ENCODE measurements around the gene AGPAT3. TPM values are rescaled to one million over a fixed set of nuclear protein-coding genes. Genes with fewer than 3 reads are reported as not detected.

Gene AGPAT3
- total and polyA plus RNA-seq, 8 donors, result 13.6 to 49.6 (median 31.4) TPM

DNA sequence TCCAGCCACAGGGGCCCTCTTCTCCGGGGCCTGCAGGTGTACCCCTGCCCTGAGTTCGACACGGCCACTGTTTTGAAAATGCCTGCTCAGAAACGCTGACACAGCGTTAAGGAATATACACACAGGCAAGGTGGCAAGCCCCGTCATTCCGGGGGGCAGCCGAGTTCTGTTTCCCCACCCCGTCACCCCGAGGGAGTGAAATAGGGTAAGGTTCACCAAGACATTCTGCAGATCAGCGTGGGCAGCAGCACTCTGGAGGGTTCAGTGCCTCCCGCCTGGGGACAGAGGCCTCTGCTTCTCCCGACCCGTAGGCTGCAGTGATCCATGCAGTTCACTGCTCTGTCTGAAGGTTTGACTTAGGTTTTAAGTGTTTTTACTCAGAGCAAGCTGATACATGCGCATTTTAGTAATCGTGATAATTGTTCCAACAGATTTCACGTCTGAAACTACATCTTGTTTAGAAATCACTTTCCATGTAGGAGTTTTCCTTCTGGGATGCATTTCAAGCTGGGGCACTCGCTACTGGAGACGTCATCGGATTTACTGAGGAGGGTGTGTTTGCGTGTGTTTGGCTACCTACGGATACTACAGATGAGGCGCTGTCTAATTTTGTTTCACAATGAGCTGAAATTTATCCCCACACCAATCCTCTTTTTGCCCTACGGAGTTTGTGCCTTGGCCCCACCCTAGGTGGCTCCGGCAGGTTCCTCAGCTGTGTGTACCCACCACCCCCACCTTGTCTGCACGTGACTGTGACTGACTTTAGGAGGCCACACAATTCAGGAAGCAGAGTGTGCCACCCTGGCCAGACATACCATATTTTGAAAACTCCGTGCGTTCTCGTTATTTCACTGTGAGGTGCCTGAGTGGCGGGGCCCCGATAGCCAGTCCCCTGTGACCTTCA lies 63.5 kb downstream of the AGPAT3 start:
- H3K4me3 ChIP-seq, result no peak overlapping the region
- no peaks in the 10 kb centered on the region for H3K27me3 ChIP-seq
- no peaks in the 10 kb centered on the region for H3K9me3 ChIP-seq
- WGBS, 2 donors, result 91 to 93% methylated on average over 31 of the region's 31 CpGs
- TF ChIP-seq, protein P1, sequence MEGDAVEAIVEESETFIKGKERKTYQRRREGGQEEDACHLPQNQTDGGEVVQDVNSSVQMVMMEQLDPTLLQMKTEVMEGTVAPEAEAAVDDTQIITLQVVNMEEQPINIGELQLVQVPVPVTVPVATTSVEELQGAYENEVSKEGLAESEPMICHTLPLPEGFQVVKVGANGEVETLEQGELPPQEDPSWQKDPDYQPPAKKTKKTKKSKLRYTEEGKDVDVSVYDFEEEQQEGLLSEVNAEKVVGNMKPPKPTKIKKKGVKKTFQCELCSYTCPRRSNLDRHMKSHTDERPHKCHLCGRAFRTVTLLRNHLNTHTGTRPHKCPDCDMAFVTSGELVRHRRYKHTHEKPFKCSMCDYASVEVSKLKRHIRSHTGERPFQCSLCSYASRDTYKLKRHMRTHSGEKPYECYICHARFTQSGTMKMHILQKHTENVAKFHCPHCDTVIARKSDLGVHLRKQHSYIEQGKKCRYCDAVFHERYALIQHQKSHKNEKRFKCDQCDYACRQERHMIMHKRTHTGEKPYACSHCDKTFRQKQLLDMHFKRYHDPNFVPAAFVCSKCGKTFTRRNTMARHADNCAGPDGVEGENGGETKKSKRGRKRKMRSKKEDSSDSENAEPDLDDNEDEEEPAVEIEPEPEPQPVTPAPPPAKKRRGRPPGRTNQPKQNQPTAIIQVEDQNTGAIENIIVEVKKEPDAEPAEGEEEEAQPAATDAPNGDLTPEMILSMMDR (IDR thresholded peaks at IDR 0.05), result no peak
- no peaks in the 10 kb centered on the region for H3K4me1 ChIP-seq
- peaks cover 0 to 3% (median 0%) of the 10 kb centered on the region in 3 donors for H3K36me3 ChIP-seq
- DNase-seq, result peak in 1 of 6 donors; percentile 37
- H3K27ac ChIP-seq, result no peak overlapping the region
- no peak for FAIRE-seq
- intact Hi-C loops (cut with DNase I), result no loop called here
- ATAC-seq, result no peak

DNA sequence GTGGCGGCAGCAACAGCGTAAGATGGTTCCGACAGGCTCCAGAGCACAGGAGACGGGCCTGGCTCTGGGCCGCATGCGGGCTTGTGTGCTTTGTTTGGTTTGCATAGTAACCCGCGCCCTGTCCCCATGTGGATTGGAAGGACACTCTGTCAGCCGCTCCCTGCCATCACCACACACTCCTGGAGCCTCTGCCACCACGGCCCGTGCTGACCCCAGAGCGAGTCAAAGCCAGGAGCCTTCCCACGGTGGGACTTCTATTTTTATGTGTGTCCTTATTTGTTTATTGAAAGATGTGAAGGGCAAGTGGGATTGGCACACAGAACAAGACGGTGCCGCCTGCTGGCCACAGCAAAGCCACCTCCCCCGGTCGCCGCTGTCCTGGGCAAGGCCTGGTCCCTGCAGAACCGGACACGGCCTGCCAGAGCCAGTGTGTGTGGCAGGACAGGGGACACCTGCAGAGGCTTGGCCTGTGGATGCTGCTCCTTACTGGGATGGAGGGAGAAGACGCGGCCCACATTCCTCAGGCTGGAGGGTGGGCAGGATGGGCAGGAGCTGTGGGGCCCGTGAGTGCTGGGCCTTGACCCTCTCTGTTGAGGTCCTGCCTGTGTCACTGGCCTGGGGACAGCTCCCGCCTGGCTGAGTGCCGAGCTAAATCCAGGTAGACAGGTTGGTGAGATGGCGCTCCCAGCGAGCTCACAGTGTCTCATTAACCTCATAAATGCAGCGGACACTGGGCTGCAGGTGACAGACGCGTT lies 64.4 kb downstream of the AGPAT3 start:
- no peaks in the 10 kb centered on the region for H3K27me3 ChIP-seq
- peak; percentile 23 to 66 (median 29) for ATAC-seq
- H3K27ac ChIP-seq, result no peak overlapping the region
- TF ChIP-seq, protein P1 (IDR thresholded peaks at IDR 0.05), result no peak
- intact Hi-C loops (cut with DNase I), result no loop called here
- FAIRE-seq, result no peak
- DNase-seq, result peak in 3 of 6 donors; percentile 30 to 62 (median 58)
- no peaks in the 10 kb centered on the region for H3K4me1 ChIP-seq
- H3K4me3 ChIP-seq, result no peak overlapping the region
- H3K36me3 ChIP-seq, result peaks cover 0 to 3% (median 0%) of the 10 kb centered on the region in 3 donors
- WGBS, 2 donors, result 77 to 84% methylated on average over 30 of the region's 30 CpGs
- H3K9me3 ChIP-seq, result no peaks in the 10 kb centered on the region

DNA sequence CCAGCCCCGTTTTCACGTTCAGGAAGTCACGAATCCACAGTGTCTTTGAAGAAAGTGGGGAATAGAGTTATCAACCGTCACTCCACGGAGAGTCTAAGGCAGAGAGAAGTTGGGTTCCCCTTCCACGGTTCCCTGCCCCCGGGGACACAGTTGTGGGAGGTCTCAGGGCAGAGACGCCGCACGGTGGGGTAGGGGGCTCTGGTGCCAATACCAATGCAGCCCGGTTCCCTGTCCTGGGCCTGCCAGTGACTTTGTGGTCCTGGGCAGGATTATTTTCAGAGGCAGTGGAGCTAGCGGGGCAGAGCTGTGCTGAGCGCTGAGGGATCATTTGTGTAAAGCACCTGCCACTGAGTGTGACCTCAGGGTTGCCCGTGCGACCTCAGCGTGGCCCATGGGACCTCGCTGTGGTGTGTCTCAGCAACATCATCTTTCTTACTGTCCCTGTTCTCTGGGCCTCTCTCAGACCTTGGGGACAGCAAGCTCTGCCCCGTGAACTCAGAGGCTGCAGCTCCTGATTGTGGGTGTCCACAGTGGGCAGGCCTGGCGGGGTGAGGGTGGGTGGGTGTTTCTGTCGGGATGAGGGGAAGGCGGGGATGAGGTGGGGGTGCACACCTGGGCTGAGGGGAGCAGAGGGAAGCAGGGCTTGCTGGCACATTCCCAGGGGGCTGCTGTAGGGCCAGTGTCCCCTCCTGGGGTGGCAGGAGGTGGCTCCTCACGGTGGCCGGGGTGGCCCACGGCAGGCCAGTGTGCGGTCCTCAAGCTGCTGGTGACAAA lies 65.2 kb downstream of the AGPAT3 start:
- Histone ChIP-seq H3K4me3 (no peak overlapping the region), H3K4me1 (no peaks in the 10 kb centered on the region), H3K27ac (no peak overlapping the region), H3K9me3 (no peaks in the 10 kb centered on the region), H3K27me3 (no peaks in the 10 kb centered on the region), H3K36me3 (peaks cover 0 to 3% (median 0%) of the 10 kb centered on the region in 3 donors)
- TF ChIP-seq, protein P1 (IDR thresholded peaks at IDR 0.05), result no peak
- peak in 2 of 6 donors; percentile 53 to 63 for DNase-seq
- no peak for ATAC-seq
- 93% methylated on average over 25 of the region's 25 CpGs for whole genome bisulfite sequencing, 2 donors
- FAIRE-seq, result no peak
- intact Hi-C loops (cut with DNase I), result no loop called here

DNA sequence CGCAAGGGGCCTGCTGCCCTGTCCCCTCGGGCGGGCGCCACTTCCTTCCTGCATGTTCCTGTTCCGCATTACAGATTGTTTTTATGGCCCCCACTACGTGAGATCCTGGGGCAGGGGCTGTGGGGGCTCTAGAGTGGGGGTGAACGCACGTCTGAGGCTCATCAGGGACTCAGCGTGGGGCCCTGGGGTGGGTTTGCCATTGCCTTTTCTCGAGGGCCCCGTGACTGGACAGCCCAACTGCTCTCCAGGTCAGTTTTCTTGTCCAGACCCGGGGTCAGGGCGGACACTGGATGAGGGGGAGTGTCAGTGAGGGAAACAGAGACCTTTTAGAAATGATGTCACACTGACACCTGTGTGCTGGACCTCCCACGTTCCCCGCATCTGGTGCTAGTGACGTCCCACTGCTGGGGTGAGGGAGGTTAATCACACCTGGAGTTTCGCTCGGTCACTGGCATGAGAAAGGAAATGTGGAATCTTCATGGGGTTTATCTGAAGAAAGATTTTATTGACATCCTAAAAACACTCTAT lies 65.9 kb downstream of the AGPAT3 start:
- TF ChIP-seq, protein P1 (IDR thresholded peaks at IDR 0.05), result no peak
- Histone ChIP-seq H3K27me3 (no peaks in the 10 kb centered on the region), H3K27ac (no peak overlapping the region), H3K9me3 (no peaks in the 10 kb centered on the region), H3K4me1 (no peaks in the 10 kb centered on the region), H3K4me3 (no peak overlapping the region), H3K36me3 (peaks cover 0 to 2% (median 0%) of the 10 kb centered on the region in 3 donors)
- 92 to 94% methylated on average over 18 of the region's 18 CpGs for WGBS, 2 donors
- no peak for ATAC-seq
- DNase-seq, result peak in 1 of 6 donors; percentile 19
- intact Hi-C loops (cut with DNase I), result no loop called here
- FAIRE-seq, result no peak

Measured in pancreas (tissue), 10 donors.